HepG2 (cell line): Measurements from ENCODE around the gene SAE1. TPM values are rescaled to one million over a fixed set of nuclear protein-coding genes. Genes with fewer than 3 reads are reported as not detected.

Experiments used
- AFF4 ChIP-seq: sonication (generic); formaldehyde crosslinking; IDR thresholded peaks from 2 replicates; pipeline ENCODE4 v1.4.0; 2020; ENCODE audit warnings: missing genetic modification reagents
- CCDC6 ChIP-seq: sonication (generic); formaldehyde crosslinking; IDR thresholded peaks from 2 replicates; pipeline ENCODE4 v1.8.1; 2022; ENCODE audit warnings: mild to moderate bottlenecking, missing genetic modification reagents, moderate library complexity
- GATAD1 ChIP-seq: IDR thresholded peaks from 2 replicates; pipeline ENCODE4 v1.6.1; 2016; ENCODE audit warnings: missing genetic modification reagents, missing compliant biosample characterization
- GTF2F1 ChIP-seq: fragments of 150-350 bp; IDR thresholded peaks from 2 replicates; pipeline ENCODE4 v1.6.1; 2014; ENCODE audit warnings: low read length
- MAF1 ChIP-seq: sonication (generic); formaldehyde crosslinking; IDR thresholded peaks from 2 replicates; pipeline ENCODE4 v1.5.0; 2020; ENCODE audit warnings: missing genetic modification reagents, borderline replicate concordance
- RERE ChIP-seq: IDR thresholded peaks from 2 replicates; pipeline ENCODE4 v1.6.1; 2016; ENCODE audit warnings: low read depth, missing genetic modification reagents, missing compliant biosample characterization
- SP5 ChIP-seq: IDR thresholded peaks from 2 replicates; pipeline ENCODE4 v1.6.1; 2016; ENCODE audit warnings: low read depth, borderline replicate concordance
- TEAD2 ChIP-seq: sonication (generic); formaldehyde crosslinking; IDR thresholded peaks from 2 replicates; pipeline ENCODE4 v1.9.0; 2021; ENCODE audit warnings: missing genetic modification reagents
- ZNF224 ChIP-seq: sonication (generic); formaldehyde crosslinking; IDR thresholded peaks from 2 replicates; pipeline ENCODE4 v1.5.0; 2020; ENCODE audit warnings: mild to moderate bottlenecking, missing genetic modification reagents
- ZNF407 ChIP-seq: sonication (generic); formaldehyde crosslinking; IDR thresholded peaks from one replicate; pipeline ENCODE4 v1.5.1; 2020; ENCODE audit warnings: mild to moderate bottlenecking, missing genetic modification reagents; ENCODE audit errors: not compliant biosample characterization
- ZNF644 ChIP-seq: IDR thresholded peaks from 2 replicates; pipeline ENCODE4 v1.6.1; 2016; ENCODE audit warnings: low read depth
- polyA plus RNA-seq, 8 experiments: library from polyadenylated mRNA; depleted of rRNA in 3 of 8; stranded (reverse) in 7 of 8; unstranded in 1 of 8; fragments of >200 nt; fragmentation: Illumina TruSeq in 4 of 8; extraction: Trizol in 4 of 8; gene quantifications; 2 replicates each; pipeline versions ENCODE4 v1.2.1 to v1.2.3, GENCODE V29; 2011 to 2016; ENCODE audit warnings: low read depth in 4 of 8, missing spikeins in 1 of 8, mixed read lengths in 1 of 8; ENCODE audit not compliant: insufficient read depth in 1 of 8
- total RNA-seq, 5 experiments: library from RNA; depleted of rRNA; stranded (reverse); fragments of >200 nt; fragmentation: Illumina TruSeq; extraction: Trizol; gene quantifications; 2 replicates each; pipeline ENCODE4 v1.2.3, GENCODE V29; 2016; ENCODE audit warnings: low read depth in 1 of 5

The SAE1 gene
- total and polyA plus RNA-seq, 2 of the 13 experiments (the other 11 are each of a cell fraction or from before 2014, with no cell fraction given), result 87.6 to 197 TPM

- TF ChIP-seq RERE (CRISPR knock-in tag) (no peak), ZNF644 (CRISPR knock-in tag) (no peak), GATAD1 (0 out of 2 replicates have a peak, but pooled peaks have one; percentile 28), MAF1 (CRISPR knock-in tag) (no peak), ZNF224 (no peak), GTF2F1 (no peak), ZNF407 (CRISPR knock-in tag) (no peak), TEAD2 (CRISPR knock-in tag) (no peak), AFF4 (CRISPR knock-in tag) (no peak), SP5 (CRISPR knock-in tag) (no peak), CCDC6 (CRISPR knock-in tag) (0 out of 2 replicates have a peak, but pooled peaks have one; percentile 5)
These were observed 16.6 kb upstream of the SAE1 start (continued) for GRCh38 chr19:47113850-47114651.
